Measurements from ENCODE around the gene SNRPA1.

SNRPA1 gene

GRCh38 chr15:101329867-101330380 is 34.9 kb upstream of the SNRPA1 start:
- ChIA-PET CTCF (interaction anchor here (1.0 to 1.1 kb wide), 2 partner anchors 10 to 13 kb away, joined by 3 to 4 read pairs; no protein-coding TSS in a partner anchor), POLR2A (no interaction called here)
- no peak overlapping the region for H3K27ac ChIP-seq (ENCODE audit: insufficient read depth in 1 of 2, low read depth in 1 of 2, low read length in 2 of 2, poor library complexity in 1 of 2, severe bottlenecking in 2 of 2)
- H3K27me3 ChIP-seq (replicated peaks in 2 of 5; ENCODE audit: control insufficient read depth in 4 of 5, insufficient read depth in 5 of 5, low read length in 4 of 5), result peaks cover 0 to 71% (median 19%) of the 10 kb centered on the region in 5 experiments
- DNase-seq, result peak in 2 of 3 donors; percentile 14
- H3K36me3 ChIP-seq (ENCODE audit: control insufficient read depth in 4 of 4, insufficient read depth in 4 of 4, low read length in 3 of 4), result no peaks in the 10 kb centered on the region
- peaks cover 0 to 20% (median 0%) of the 10 kb centered on the region in 5 experiments for H3K9me3 ChIP-seq (ENCODE audit: control extremely low read depth in 1 of 5, control insufficient read depth in 4 of 5, insufficient read depth in 2 of 5, low read depth in 1 of 5, low read length in 4 of 5)
- no peaks in the 10 kb centered on the region for H3K4me1 ChIP-seq (ENCODE audit: control extremely low read depth in 1 of 4, control insufficient read depth in 4 of 4, insufficient read depth in 4 of 4, low read length in 3 of 4)
- H3K4me3 ChIP-seq (ENCODE audit: control insufficient read depth in 1 of 7, extremely low read depth in 1 of 7, insufficient read depth in 4 of 7, low read depth in 2 of 7, low read length in 6 of 7), result no peak overlapping the region
- WGBS (ENCODE audit: insufficient coverage), result 91% methylated on average over 9 of the region's 9 CpGs

DNA sequence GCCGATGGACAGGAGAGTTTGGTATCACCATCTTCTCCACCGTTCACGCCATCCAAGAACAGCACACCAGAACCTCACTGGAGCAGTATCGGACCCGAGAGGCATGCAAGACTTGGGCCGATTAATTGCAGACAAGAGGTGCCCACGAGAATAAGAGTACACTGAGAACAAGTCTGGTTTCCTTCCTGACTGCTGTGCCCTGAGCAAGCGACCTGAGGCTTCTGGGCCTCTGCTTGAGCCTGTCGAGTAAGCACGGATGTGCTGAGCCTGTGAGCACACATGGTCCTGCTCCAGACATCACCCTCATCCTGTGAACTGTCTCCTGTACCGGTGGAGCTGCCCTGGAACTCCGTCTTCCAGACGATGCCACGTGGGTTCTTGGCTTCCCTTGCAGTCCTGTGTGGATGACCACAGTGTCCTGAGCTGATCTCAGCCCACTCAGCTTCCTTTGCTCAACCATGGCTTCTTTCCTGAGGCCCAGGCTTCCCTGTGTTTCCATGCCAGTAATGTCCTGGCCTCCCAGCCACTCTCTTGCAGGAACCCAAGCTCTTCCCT is 34.3 kb upstream of the SNRPA1 start:
- ChIA-PET CTCF (interaction anchor here (1.0 to 1.1 kb wide), 2 partner anchors 9 to 13 kb away, joined by 3 to 4 read pairs; no protein-coding TSS in a partner anchor), POLR2A (no interaction called here)
- Histone ChIP-seq H3K4me3 (ENCODE audit: control insufficient read depth in 1 of 7, extremely low read depth in 1 of 7, insufficient read depth in 4 of 7, low read depth in 2 of 7, low read length in 6 of 7) (no peak overlapping the region), H3K9me3 (ENCODE audit: control extremely low read depth in 1 of 5, control insufficient read depth in 4 of 5, insufficient read depth in 2 of 5, low read depth in 1 of 5, low read length in 4 of 5) (peaks cover 0 to 15% (median 0%) of the 10 kb centered on the region in 5 experiments), H3K36me3 (ENCODE audit: control insufficient read depth in 4 of 4, insufficient read depth in 4 of 4, low read length in 3 of 4) (no peaks in the 10 kb centered on the region), H3K27me3 (replicated peaks in 2 of 5; ENCODE audit: control insufficient read depth in 4 of 5, insufficient read depth in 5 of 5, low read length in 4 of 5) (peaks cover 0 to 76% (median 22%) of the 10 kb centered on the region in 5 experiments), H3K4me1 (ENCODE audit: control extremely low read depth in 1 of 4, control insufficient read depth in 4 of 4, insufficient read depth in 4 of 4, low read length in 3 of 4) (no peaks in the 10 kb centered on the region), H3K27ac (ENCODE audit: insufficient read depth in 1 of 2, low read depth in 1 of 2, low read length in 2 of 2, poor library complexity in 1 of 2, severe bottlenecking in 2 of 2) (no peak overlapping the region)
- DNase-seq, result no peak
- WGBS (ENCODE audit: insufficient coverage), result 80% methylated on average over 13 of the region's 14 CpGs

GRCh38 chr15:101328001-101328400 is 33.0 kb upstream of the SNRPA1 start:
- CTCF ChIA-PET, result no interaction called here
- WGBS (ENCODE audit: insufficient coverage), result 82% methylated on average over 13 of the region's 14 CpGs
- no peak for DNase-seq

GRCh38 chr15:101327147-101327740 is 32.2 kb upstream of the SNRPA1 start:
- Histone ChIP-seq H3K36me3 (ENCODE audit: control insufficient read depth in 4 of 4, insufficient read depth in 4 of 4, low read length in 3 of 4) (no peaks in the 10 kb centered on the region), H3K4me1 (ENCODE audit: control extremely low read depth in 1 of 4, control insufficient read depth in 4 of 4, insufficient read depth in 4 of 4, low read length in 3 of 4) (no peaks in the 10 kb centered on the region), H3K4me3 (ENCODE audit: control insufficient read depth in 1 of 7, extremely low read depth in 1 of 7, insufficient read depth in 4 of 7, low read depth in 2 of 7, low read length in 6 of 7) (no peak overlapping the region), H3K27me3 (replicated peaks in 2 of 5; ENCODE audit: control insufficient read depth in 4 of 5, insufficient read depth in 5 of 5, low read length in 4 of 5) (peaks cover 0 to 94% (median 25%) of the 10 kb centered on the region in 5 experiments), H3K27ac (ENCODE audit: insufficient read depth in 1 of 2, low read depth in 1 of 2, low read length in 2 of 2, poor library complexity in 1 of 2, severe bottlenecking in 2 of 2) (no peak overlapping the region), H3K9me3 (ENCODE audit: control extremely low read depth in 1 of 5, control insufficient read depth in 4 of 5, insufficient read depth in 2 of 5, low read depth in 1 of 5, low read length in 4 of 5) (peaks cover 0 to 5% (median 0%) of the 10 kb centered on the region in 5 experiments)
- no peak for DNase-seq
- ChIA-PET CTCF (interaction anchor here (1.1 kb wide), 1 partner anchor 27 kb away, joined by 3 read pairs; no protein-coding TSS in a partner anchor), POLR2A (no interaction called here)
- 84% methylated on average over 10 of the region's 17 CpGs for WGBS (ENCODE audit: insufficient coverage)

More at GRCh38 chr15:101328001-101328400, 33.0 kb upstream of the SNRPA1 start:
- POLR2A ChIA-PET, result no interaction called here
- Histone ChIP-seq H3K4me3 (ENCODE audit: control insufficient read depth in 1 of 7, extremely low read depth in 1 of 7, insufficient read depth in 4 of 7, low read depth in 2 of 7, low read length in 6 of 7) (no peak overlapping the region), H3K27ac (ENCODE audit: insufficient read depth in 1 of 2, low read depth in 1 of 2, low read length in 2 of 2, poor library complexity in 1 of 2, severe bottlenecking in 2 of 2) (no peak overlapping the region), H3K27me3 (replicated peaks in 2 of 5; ENCODE audit: control insufficient read depth in 4 of 5, insufficient read depth in 5 of 5, low read length in 4 of 5) (peaks cover 0 to 87% (median 24%) of the 10 kb centered on the region in 5 experiments), H3K4me1 (ENCODE audit: control extremely low read depth in 1 of 4, control insufficient read depth in 4 of 4, insufficient read depth in 4 of 4, low read length in 3 of 4) (no peaks in the 10 kb centered on the region), H3K9me3 (ENCODE audit: control extremely low read depth in 1 of 5, control insufficient read depth in 4 of 5, insufficient read depth in 2 of 5, low read depth in 1 of 5, low read length in 4 of 5) (peaks cover 0 to 6% (median 0%) of the 10 kb centered on the region in 5 experiments), H3K36me3 (ENCODE audit: control insufficient read depth in 4 of 4, insufficient read depth in 4 of 4, low read length in 3 of 4) (no peaks in the 10 kb centered on the region)

DNA sequence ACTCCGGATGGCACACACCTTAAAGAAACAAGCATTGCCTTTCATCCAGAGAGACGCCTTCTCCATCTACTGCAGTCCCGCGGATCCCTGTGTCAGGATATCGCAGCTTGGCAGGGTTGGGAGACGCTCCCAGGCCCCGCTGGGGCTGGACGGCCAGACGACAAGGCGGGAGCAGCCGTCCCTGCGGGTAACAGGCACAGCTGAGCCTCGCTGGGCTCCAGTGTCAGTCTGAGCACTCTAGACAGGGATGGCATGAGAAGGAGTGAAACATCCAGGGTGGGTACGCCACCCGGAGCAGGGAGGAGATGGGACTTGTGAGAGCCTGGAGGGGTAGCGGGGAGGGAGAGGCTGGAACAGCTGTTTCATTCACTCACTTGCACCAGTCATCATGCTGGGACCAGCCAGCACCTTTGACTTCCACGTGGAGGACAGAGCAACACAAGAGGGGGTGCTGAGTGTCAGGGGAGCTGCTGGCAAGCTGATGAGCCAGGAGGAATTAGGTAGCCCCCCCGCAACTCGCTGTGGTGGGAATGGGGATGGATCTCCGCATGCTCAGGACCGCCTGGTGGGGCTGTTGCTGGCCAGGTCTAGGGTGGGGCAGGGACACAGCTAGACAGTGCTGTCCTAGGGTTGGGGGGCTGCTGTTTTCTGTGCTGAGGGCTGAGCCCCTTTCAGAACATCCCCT is 31.6 kb upstream of the SNRPA1 start:
- Histone ChIP-seq H3K4me1 (ENCODE audit: control extremely low read depth in 1 of 4, control insufficient read depth in 4 of 4, insufficient read depth in 4 of 4, low read length in 3 of 4) (no peaks in the 10 kb centered on the region), H3K36me3 (ENCODE audit: control insufficient read depth in 4 of 4, insufficient read depth in 4 of 4, low read length in 3 of 4) (no peaks in the 10 kb centered on the region), H3K4me3 (ENCODE audit: control insufficient read depth in 1 of 7, extremely low read depth in 1 of 7, insufficient read depth in 4 of 7, low read depth in 2 of 7, low read length in 6 of 7) (no peak overlapping the region), H3K27me3 (replicated peaks in 2 of 5; ENCODE audit: control insufficient read depth in 4 of 5, insufficient read depth in 5 of 5, low read length in 4 of 5) (peaks cover 0 to 94% (median 28%) of the 10 kb centered on the region in 5 experiments), H3K27ac (ENCODE audit: insufficient read depth in 1 of 2, low read depth in 1 of 2, low read length in 2 of 2, poor library complexity in 1 of 2, severe bottlenecking in 2 of 2) (no peak overlapping the region), H3K9me3 (ENCODE audit: control extremely low read depth in 1 of 5, control insufficient read depth in 4 of 5, insufficient read depth in 2 of 5, low read depth in 1 of 5, low read length in 4 of 5) (peaks cover 0 to 5% (median 0%) of the 10 kb centered on the region in 5 experiments)
- WGBS (ENCODE audit: insufficient coverage), result 86% methylated on average over 21 of the region's 21 CpGs
- CTCF ChIA-PET, result interaction anchor here (1.0 to 1.1 kb wide), 2 partner anchors 27 to 176 kb away, joined by 3 read pairs; no protein-coding TSS in a partner anchor
- DNase-seq, result no peak
- POLR2A ChIA-PET, result no interaction called here

DNA sequence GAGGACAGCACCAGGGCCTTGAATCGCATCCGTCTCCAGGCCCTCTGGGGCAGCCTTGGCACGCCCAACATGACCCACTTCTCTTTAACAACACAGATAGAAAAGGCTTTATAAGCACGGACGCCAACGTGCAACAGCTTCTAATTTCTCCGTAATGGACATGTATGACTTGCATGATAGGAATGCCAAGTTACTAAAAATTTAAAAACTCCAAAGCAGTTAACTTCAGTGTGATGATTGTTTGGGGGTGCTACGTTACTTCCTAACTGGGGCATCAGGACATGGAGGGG is 30.9 kb upstream of the SNRPA1 start:
- CTCF ChIA-PET, result interaction anchor here (1.0 kb wide), 1 partner anchor 177 kb away, joined by 3 read pairs; no protein-coding TSS in a partner anchor

More for the DNA sequence above, 30.9 kb upstream of the SNRPA1 start:
- peaks cover 0 to 4% (median 2%) of the 10 kb centered on the region in 4 experiments for H3K4me1 ChIP-seq (ENCODE audit: control extremely low read depth in 1 of 4, control insufficient read depth in 4 of 4, insufficient read depth in 4 of 4, low read length in 3 of 4)
- peaks cover 0 to 94% (median 24%) of the 10 kb centered on the region in 5 experiments for H3K27me3 ChIP-seq (replicated peaks in 2 of 5; ENCODE audit: control insufficient read depth in 4 of 5, insufficient read depth in 5 of 5, low read length in 4 of 5)
- POLR2A ChIA-PET, result no interaction called here
- DNase-seq, result no peak
- H3K27ac ChIP-seq (ENCODE audit: insufficient read depth in 1 of 2, low read depth in 1 of 2, low read length in 2 of 2, poor library complexity in 1 of 2, severe bottlenecking in 2 of 2), result no peak overlapping the region
- H3K36me3 ChIP-seq (ENCODE audit: control insufficient read depth in 4 of 4, insufficient read depth in 4 of 4, low read length in 3 of 4), result no peaks in the 10 kb centered on the region
- H3K9me3 ChIP-seq (ENCODE audit: control extremely low read depth in 1 of 5, control insufficient read depth in 4 of 5, insufficient read depth in 2 of 5, low read depth in 1 of 5, low read length in 4 of 5), result peaks cover 0 to under 1% (median 0%) of the 10 kb centered on the region in 5 experiments
- no peak overlapping the region for H3K4me3 ChIP-seq (ENCODE audit: control insufficient read depth in 1 of 7, extremely low read depth in 1 of 7, insufficient read depth in 4 of 7, low read depth in 2 of 7, low read length in 6 of 7)
- WGBS (ENCODE audit: insufficient coverage), result 100% methylated on average over 2 of the region's 8 CpGs

All from common myeloid progenitor, CD34-positive (primary cell).